GM13976 (cell line): ENCODE data around the gene PERM1.

ENCODE experiments used
- DNase-seq: peaks from one replicate; pipeline ENCODE4 v3.0.0; 2012; ENCODE audit warnings: low spot score
- in situ Hi-C: fragments of 300-500 bp; cut with MboI; formaldehyde crosslinking; loops from one replicate; pipeline ENCODE4 v1.12.0; 2022; ENCODE audit warnings: low sequenced_read_pairs, mixed read lengths, inconsistent platforms; ENCODE audit not compliant: unreplicated experiment
- TF ChIP-seq, protein P1 (sequence below): IDR thresholded peaks from 2 replicates; pipeline ENCODE4 v1.5.1; 2012; ENCODE audit warnings: borderline replicate concordance, mild to moderate bottlenecking; ENCODE audit not compliant: insufficient read depth; ENCODE audit errors: extremely low read depth, missing control alignments, control extremely low read depth

Gene PERM1

DNA sequence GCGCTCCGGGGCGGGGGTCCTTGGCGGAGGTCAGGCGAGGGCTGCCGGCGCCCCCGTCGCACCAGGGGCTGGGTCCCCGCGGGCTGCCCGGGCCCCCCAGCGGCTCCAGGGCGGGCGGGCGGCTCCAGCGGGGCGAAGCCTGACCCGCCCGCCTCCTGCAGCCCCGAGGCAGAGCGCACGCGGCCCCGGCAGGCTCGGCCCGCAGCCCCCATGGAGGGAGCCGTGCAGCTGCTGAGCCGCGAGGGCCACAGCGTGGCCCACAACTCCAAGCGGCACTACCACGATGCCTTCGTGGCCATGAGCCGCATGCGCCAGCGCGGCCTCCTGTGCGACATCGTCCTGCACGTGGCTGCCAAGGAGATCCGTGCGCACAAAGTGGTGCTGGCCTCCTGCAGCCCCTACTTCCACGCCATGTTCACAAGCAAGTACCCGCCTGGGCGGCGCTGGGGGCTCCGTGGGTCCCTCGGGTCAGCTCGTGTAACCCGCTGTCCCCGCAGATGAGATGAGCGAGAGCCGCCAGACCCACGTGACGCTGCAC lies 20.7 kb downstream of the PERM1 start:
- no peak for DNase-seq
- TF ChIP-seq, protein P1, sequence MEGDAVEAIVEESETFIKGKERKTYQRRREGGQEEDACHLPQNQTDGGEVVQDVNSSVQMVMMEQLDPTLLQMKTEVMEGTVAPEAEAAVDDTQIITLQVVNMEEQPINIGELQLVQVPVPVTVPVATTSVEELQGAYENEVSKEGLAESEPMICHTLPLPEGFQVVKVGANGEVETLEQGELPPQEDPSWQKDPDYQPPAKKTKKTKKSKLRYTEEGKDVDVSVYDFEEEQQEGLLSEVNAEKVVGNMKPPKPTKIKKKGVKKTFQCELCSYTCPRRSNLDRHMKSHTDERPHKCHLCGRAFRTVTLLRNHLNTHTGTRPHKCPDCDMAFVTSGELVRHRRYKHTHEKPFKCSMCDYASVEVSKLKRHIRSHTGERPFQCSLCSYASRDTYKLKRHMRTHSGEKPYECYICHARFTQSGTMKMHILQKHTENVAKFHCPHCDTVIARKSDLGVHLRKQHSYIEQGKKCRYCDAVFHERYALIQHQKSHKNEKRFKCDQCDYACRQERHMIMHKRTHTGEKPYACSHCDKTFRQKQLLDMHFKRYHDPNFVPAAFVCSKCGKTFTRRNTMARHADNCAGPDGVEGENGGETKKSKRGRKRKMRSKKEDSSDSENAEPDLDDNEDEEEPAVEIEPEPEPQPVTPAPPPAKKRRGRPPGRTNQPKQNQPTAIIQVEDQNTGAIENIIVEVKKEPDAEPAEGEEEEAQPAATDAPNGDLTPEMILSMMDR, result no peak
- in situ Hi-C loops, result loop anchor here (10.0 kb wide), 1 partner anchor 56 kb away; no protein-coding TSS in a partner anchor

DNA sequence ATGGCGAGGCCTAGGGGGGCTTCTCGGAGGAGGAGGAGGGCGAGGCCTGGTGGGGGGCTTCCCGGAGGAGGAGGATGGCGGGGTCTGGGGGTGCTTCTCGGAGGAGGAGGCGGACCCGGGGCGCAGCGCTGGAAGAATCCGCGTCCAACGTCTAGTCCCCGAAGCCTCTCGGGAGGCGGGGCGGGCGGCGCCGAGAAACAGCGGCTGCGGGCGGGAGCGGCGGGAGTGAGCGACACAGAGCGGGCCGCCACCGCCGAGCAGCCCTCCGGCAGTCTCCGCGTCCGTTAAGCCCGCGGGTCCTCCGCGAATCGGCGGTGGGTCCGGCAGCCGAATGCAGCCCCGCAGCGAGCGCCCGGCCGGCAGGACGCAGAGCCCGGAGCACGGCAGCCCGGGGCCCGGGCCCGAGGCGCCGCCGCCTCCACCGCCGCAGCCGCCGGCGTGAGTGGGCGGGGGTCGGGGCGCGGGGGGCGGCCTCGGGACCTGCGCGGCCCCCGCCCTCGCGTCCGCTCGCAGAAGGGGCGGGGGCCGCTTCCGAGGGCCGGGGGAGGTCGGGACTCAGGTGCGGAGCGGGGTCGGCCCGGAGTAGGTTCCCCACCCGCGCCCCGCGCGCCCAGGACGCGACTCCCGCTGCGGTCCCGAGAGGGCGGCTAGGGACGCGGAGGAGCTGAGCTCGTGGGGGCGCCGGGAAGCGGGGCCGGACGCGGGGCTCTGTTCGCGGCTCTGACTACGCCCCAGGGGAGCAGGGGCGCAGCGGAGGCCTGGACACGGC lies 21.3 kb downstream of the PERM1 start, which contains the start of gene KLHL17:
Gene KLHL17 (plus strand): TSS at position 222 of the 769 bp plus-strand sequence. CDS start 110 bp downstream, at position 332.
- TF ChIP-seq, protein P1, result no peak
- DNase-seq, result peak; percentile 91
- in situ Hi-C loops, result loop anchor here (10.0 kb wide), 1 partner anchor 56 kb away; no protein-coding TSS in a partner anchor

DNA sequence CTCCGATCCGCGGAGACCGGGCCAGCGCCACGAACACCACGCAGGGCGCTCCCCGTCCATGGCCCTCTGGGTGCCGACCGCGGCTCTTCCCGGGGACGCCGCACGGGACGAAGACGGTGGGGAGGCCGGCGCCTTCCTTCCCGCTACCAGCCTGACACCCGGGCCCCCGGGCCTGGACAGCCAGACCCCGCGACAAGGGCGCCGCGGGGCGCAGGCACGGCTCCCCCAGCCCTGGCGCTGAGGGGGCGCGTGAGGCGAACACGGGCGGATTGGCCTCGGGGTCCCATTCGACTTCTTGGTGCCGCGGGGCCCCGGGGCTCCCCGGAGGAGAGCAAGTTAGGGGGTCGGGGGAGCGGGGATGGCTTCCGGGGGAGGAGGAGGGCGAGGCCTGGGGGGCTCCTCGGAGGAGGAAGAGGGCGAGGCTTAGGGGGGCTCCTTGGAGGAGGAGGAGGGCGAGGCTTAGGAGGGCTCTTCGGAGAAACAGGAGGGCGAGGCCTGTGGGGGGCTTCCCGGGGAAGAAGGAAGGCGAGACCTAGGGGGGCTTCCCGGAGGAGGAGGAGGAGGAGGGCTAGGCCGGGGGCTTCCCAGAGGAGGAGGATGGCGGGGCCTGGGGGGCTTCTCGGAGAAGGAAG lies 22.0 kb downstream of the PERM1 start:
- TF ChIP-seq, protein P1, result no peak
- in situ Hi-C loops, result loop anchor here (10.0 kb wide), 1 partner anchor 55 kb away; no protein-coding TSS in a partner anchor
- DNase-seq, result no peak

DNA sequence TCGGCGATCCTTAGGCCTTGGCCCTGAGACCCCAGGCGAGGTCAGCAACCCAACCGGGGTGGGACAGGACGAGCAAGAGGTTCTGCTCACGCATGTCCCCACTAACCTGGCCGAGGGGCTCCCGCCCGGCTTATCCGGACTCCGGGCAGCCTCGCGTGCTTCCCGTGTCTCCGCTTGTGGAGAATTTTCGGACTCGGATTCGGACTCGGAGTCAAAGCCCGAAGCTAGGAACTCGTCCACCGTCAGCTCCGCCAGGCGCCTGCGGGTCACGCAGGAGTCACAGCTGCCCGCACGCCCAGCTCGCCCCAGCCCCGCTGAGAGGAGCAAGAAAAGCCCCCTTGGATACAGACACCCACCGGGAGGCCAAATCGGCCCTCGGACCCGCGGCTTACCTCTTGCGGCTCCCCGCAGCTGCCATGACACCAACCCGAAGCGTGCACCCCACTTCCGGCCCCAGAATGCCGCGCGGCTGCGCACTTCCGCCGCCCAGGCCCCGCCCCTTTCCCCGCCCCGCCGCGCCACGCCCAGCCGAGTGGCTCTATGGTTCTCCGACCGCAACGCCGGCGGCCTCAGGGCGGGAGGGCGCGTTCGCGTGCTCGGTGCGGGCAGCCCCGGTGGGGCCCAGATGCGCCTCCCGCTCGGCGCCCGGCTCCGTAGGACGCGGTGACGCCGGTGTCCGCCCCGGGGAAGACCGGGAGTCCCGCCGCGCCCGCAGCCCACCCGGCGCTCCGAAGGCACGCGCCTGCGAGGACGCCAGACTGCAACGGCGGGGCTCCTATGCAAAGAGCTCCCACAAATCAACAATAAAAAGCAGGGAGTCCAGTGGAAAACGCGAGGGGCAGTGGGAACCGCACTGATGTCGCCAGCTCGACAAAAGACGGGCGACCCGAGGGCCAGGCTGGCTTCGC lies 22.8 kb downstream of the PERM1 start, which contains the start of gene NOC2L:
Gene NOC2L (minus strand): TSS at position 434 of the 908 bp plus-strand sequence. CDS start 16 bp downstream, at position 418.
- TF ChIP-seq, protein P1, result no peak
- in situ Hi-C loops, result no loop called here

DNA sequence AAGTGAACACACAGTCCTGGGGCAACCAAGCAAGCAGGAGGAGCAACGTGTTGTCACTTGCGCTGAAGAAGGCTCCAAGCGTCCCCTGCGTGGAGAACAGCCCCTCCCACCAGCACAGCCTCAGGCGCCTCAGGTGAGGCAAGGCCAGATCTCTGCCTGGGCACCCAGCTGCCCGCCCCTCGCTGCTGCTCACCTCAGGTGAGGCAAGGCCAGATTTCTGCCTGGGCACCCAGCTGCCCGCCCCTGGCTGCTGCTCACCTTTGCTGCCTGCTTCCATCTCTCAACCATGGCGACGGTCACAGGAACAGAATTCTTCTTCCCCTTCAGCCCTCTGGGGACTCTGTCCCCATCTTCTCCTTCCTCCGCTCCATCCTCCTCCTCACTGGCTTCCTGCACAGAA lies 25.3 kb downstream of the PERM1 start:
- no peak for DNase-seq
- in situ Hi-C loops, result no loop called here
- TF ChIP-seq, protein P1, result no peak

More for the DNA sequence above, 22.8 kb downstream of the PERM1 start, which contains the start of gene NOC2L:
- DNase-seq, result peak; percentile 97

DNA sequence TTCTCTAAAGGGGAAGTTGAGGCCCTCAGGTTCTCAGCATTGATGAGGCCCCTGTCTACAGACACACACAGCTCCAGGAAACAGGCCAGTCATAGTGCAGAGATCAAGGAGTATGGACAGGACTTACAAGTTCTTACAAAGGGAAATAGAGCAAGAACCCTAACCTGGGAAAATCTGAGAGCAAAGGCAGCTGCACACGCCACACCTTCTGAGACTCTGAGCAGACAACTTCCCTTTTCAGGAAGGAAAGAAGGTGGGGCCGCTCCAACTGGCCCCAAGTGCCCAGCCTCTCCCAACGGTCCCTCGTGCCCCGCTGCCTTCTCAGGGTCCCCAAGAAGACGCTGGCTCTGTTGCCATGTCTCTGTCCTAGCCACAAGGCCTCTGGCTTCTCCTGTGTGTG lies 26.4 kb downstream of the PERM1 start:
- no peak for DNase-seq
- in situ Hi-C loops, result no loop called here
- TF ChIP-seq, protein P1, result no peak
